HepG2 (cell line): ENCODE results near the gene UVSSA. TPM values are rescaled to one million over a fixed set of nuclear protein-coding genes. Genes with fewer than 3 reads are reported as not detected.

Experiments used
- ATAC-seq: fragments of 200-7000 bp; cut with Tn5 transposase; 3 replicates; pipeline ENCODE4 v1.9.1; 2020; ENCODE audit warnings: mild to moderate bottlenecking, moderate library complexity
- BruUV-seq: library from RNA; stranded (reverse); fragments of 400-500 nt; replicated peaks from 2 replicates; lab custom pipeline; 2021; lab: Mats Ljungman, UMichigan
- CTCF ChIA-PET: fragments of 300-600 bp; formaldehyde crosslinking; extraction: SDS; loops from one replicate; lab custom pipeline; 2021; ENCODE audit warnings: low total read pairs, inconsistent platforms, low intra/inter-chr PET ratio; lab: Yijun Ruan, JAX
- POLR2A ChIA-PET: fragments of 350-600 bp; sonication (Branson Sonifier 250); formaldehyde crosslinking; loops from one replicate; lab custom pipeline; 2020; ENCODE audit warnings: antibody characterized with exemption, inconsistent platforms; lab: Yijun Ruan, JAX
- DNase-seq: peaks from one replicate; pipeline ENCODE4 v3.0.0-alpha.2; 2015; ENCODE audit warnings: low spot score
- FAIRE-seq: peaks from 3 replicates; lab custom pipeline; 2011; peaks lifted over from hg19 to GRCh38; lab: Jason Lieb, UNC
- H2AFZ ChIP-seq: one replicate; pipeline ENCODE4 v1.6.1; 2011; ENCODE audit warnings: low read length, inconsistent platforms
- H3K27ac ChIP-seq: fragments of 300-600 bp; 3 replicates; pipeline ENCODE4 v1.8.0; 2011; ENCODE audit warnings: mixed run types, mild to moderate bottlenecking, mixed read lengths, low read length, inconsistent platforms; ENCODE audit not compliant: insufficient read depth; ENCODE audit errors: extremely low read length
- H3K27me3 ChIP-seq, 2 experiments: fragments of 200-600 bp in 1 of 2; 2 replicates in 1 of 2; 3 replicates in 1 of 2; pipeline versions ENCODE4 v1.6.0 to v1.8.0; 2011; ENCODE audit warnings: low read length in 2 of 2, mild to moderate bottlenecking in 2 of 2, moderate library complexity in 2 of 2, inconsistent platforms in 1 of 2; ENCODE audit not compliant: insufficient read depth in 2 of 2, control insufficient read depth in 1 of 2
- H3K36me3 ChIP-seq, 2 experiments: fragments of 200-600 bp in 1 of 2; replicated peaks in 1 of 2; 2 replicates in 1 of 2; 3 replicates in 1 of 2; pipeline versions ENCODE4 v1.5.1 to v1.8.0; 2011; ENCODE audit warnings: low read length in 2 of 2, inconsistent platforms in 1 of 2; ENCODE audit not compliant: insufficient read depth in 2 of 2, control insufficient read depth in 1 of 2
- H3K4me1 ChIP-seq: 2 replicates; pipeline ENCODE4 v1.5.1; 2012; ENCODE audit warnings: low read length, inconsistent platforms; ENCODE audit not compliant: insufficient read depth
- H3K4me2 ChIP-seq: 2 replicates; pipeline ENCODE4 v1.6.0; 2011; ENCODE audit warnings: low read depth, low read length, inconsistent platforms
- H3K4me3 ChIP-seq, 3 experiments: fragments of 200-600 bp in 1 of 3; sonication (generic), shearing (Covaris generic) in 1 of 3; replicated peaks in 1 of 3; 2 replicates each; pipeline ENCODE4 v1.5.1; 2011 to 2016; ENCODE audit warnings: low read length in 3 of 3, inconsistent platforms in 2 of 3, low read depth in 2 of 3, mild to moderate bottlenecking in 2 of 3, control low read depth in 1 of 3, mixed read lengths in 1 of 3; ENCODE audit not compliant: insufficient read depth in 1 of 3
- H3K79me2 ChIP-seq: one replicate; pipeline ENCODE4 v1.6.1; 2011; ENCODE audit warnings: low read length, inconsistent platforms; ENCODE audit not compliant: insufficient read depth
- H3K9ac ChIP-seq: 2 replicates; pipeline ENCODE4 v1.6.0; 2011; ENCODE audit warnings: mild to moderate bottlenecking, low read depth, low read length, inconsistent platforms; ENCODE audit not compliant: insufficient read depth
- H3K9me3 ChIP-seq: 2 replicates; pipeline ENCODE4 v1.5.1; 2012; ENCODE audit warnings: mild to moderate bottlenecking, low read length
- H4K20me1 ChIP-seq: 2 replicates; pipeline ENCODE4 v1.6.0; 2011; ENCODE audit warnings: inconsistent platforms, mild to moderate bottlenecking, low read length, moderate library complexity; ENCODE audit not compliant: insufficient read depth
- AGO2 ChIP-seq: fragments of 200-400 bp; formaldehyde crosslinking; optimal IDR thresholded peaks from 2 replicates; pipeline ENCODE3; 2017; ENCODE audit warnings: mild to moderate bottlenecking, low read depth, low read length, moderate library complexity
- ARID2 ChIP-seq: sonication (generic); formaldehyde crosslinking; IDR thresholded peaks from 2 replicates; pipeline ENCODE4 v1.8.1; 2022; ENCODE audit warnings: mild to moderate bottlenecking, missing genetic modification reagents, borderline replicate concordance
- CTCF ChIP-seq: sonication (generic); formaldehyde crosslinking; IDR thresholded peaks from 2 replicates; pipeline ENCODE4 v1.5.0; 2020; ENCODE audit warnings: mild to moderate bottlenecking, missing genetic modification reagents, moderate library complexity
- FOXM1 ChIP-seq: sonication (generic); formaldehyde crosslinking; IDR thresholded peaks from 2 replicates; pipeline ENCODE4 v1.5.0; 2020; ENCODE audit warnings: missing genetic modification reagents
- USF2 ChIP-seq, 2 experiments: sonication (generic) in 1 of 2; formaldehyde crosslinking in 1 of 2; IDR thresholded peaks; 2 replicates each; pipeline versions ENCODE4 v1.5.1 to v1.6.1; 2011 to 2020; ENCODE audit warnings: borderline replicate concordance in 1 of 2, low read depth in 1 of 2, low read length in 1 of 2, mild to moderate bottlenecking in 1 of 2, missing genetic modification reagents in 1 of 2, moderate library complexity in 1 of 2
- ZFY ChIP-seq: sonication (generic); formaldehyde crosslinking; IDR thresholded peaks from 2 replicates; pipeline ENCODE4 v1.4.0; 2020; ENCODE audit warnings: missing genetic modification reagents
- WGBS: methylation state at CpG from one replicate; pipeline ENCODE4 v1.1.6; 2017; ENCODE audit warnings: low lambda C conversion rate; 5-methylcytosine and 5-hydroxymethylcytosine counted together
- in situ Hi-C: cut with HindIII; loops from 2 replicates; pipeline ENCODE4 v1.10.0; 2017; ENCODE audit warnings: low pct_unique_long_range_greater_than_20kb; ENCODE audit not compliant: extremely low pct_ligation_motif_present
- intact Hi-C: fragments of 100-400 bp; cut with micrococcal nuclease; formaldehyde crosslinking; loops from one replicate; pipeline ENCODE4 v1.10.0; 2022; ENCODE audit not compliant: unreplicated experiment
- polyA plus RNA-seq, 8 experiments: library from polyadenylated mRNA; depleted of rRNA in 3 of 8; stranded (reverse) in 7 of 8; unstranded in 1 of 8; fragments of >200 nt; fragmentation: Illumina TruSeq in 4 of 8; extraction: Trizol in 4 of 8; gene quantifications; 2 replicates each; pipeline versions ENCODE4 v1.2.1 to v1.2.3, GENCODE V29; 2011 to 2016; ENCODE audit warnings: low read depth in 4 of 8, missing spikeins in 1 of 8, mixed read lengths in 1 of 8; ENCODE audit not compliant: insufficient read depth in 1 of 8
- total RNA-seq, 5 experiments: library from RNA; depleted of rRNA; stranded (reverse); fragments of >200 nt; fragmentation: Illumina TruSeq; extraction: Trizol; gene quantifications; 2 replicates each; pipeline ENCODE4 v1.2.3, GENCODE V29; 2016; ENCODE audit warnings: low read depth in 1 of 5

Gene UVSSA
- total and polyA plus RNA-seq, 2 of the 13 experiments (the other 11 are each of a cell fraction or from before 2014, with no cell fraction given), result 4.6 to 8.4 TPM

GRCh38 chr4:1318046-1318375 is 29.0 kb upstream of the UVSSA start:
- H4K20me1 ChIP-seq, result no peaks in the 10 kb centered on the region
- H3K4me3 ChIP-seq, result no peak overlapping the region
- ATAC-seq, result no peak
- no peaks in the 10 kb centered on the region for H3K9me3 ChIP-seq
- peaks cover 2% of the 10 kb centered on the region for H3K79me2 ChIP-seq
- in situ Hi-C loops (no loop called here), intact Hi-C loops (no loop called here)
- H3K4me2 ChIP-seq, result no peak overlapping the region
- POLR2A ChIA-PET, result interaction anchor here (1.2 kb wide), 1 partner anchor 8 kb away, joined by 3 read pairs; no protein-coding TSS in a partner anchor
- 98% methylated on average over 11 of the region's 13 CpGs for WGBS
- FAIRE-seq, result no peak
- no peaks in the 10 kb centered on the region for H3K27me3 ChIP-seq
- CTCF ChIA-PET, result no interaction called here
- BruUV-seq, result no TSS peak
- H3K9ac ChIP-seq, result no peak overlapping the region
- TF ChIP-seq FOXM1, result no peak
- TF ChIP-seq AGO2, result peak; percentile 55
- DNase-seq, result no peak
- H2AFZ ChIP-seq, result no peak overlapping the region
- H3K27ac ChIP-seq, result no peak overlapping the region
- H3K36me3 ChIP-seq, result peaks cover 25 to 71% of the 10 kb centered on the region in 2 experiments
- H3K4me1 ChIP-seq, result peaks cover under 1% of the 10 kb centered on the region; the same call in 1 of the 2 replicates

- Histone ChIP-seq H3K79me2 (no peaks in the 10 kb centered on the region), H3K27ac (no peak overlapping the region), H2AFZ (no peak overlapping the region), H3K9me3 (no peaks in the 10 kb centered on the region), H3K9ac (no peak overlapping the region), H3K4me2 (no peak overlapping the region), H3K27me3 (no peaks in the 10 kb centered on the region), H3K4me1 (no peaks in the 10 kb centered on the region), H4K20me1 (no peaks in the 10 kb centered on the region), H3K4me3 (no peak overlapping the region), H3K36me3 (peaks cover 25 to 71% of the 10 kb centered on the region in 2 experiments)
- TF ChIP-seq USF2 (IDR thresholded peaks at IDR 0.05; ENCODE audit: low read depth, low read length), result no peak
- no peak for TF ChIP-seq USF2 (CRISPR knock-in tag; IDR thresholded peaks at IDR 0.05; ENCODE audit: borderline replicate concordance)
- TF ChIP-seq AGO2, result peak; percentile 21
- TF ChIP-seq CTCF, result peak; percentile 55
- 0 out of 2 replicates have a peak, but pooled peaks have one; percentile 12 for TF ChIP-seq ZFY (CRISPR knock-in tag)
- TF ChIP-seq ARID2, result no peak
- 88% methylated on average over 14 of the region's 18 CpGs for WGBS
- ChIA-PET POLR2A (interaction anchor here (1.2 kb wide), 1 partner anchor 9 kb away, joined by 3 read pairs; no protein-coding TSS in a partner anchor), CTCF (no interaction called here)
- intact Hi-C loops, result no loop called here
- FAIRE-seq, result no peak
- no TSS peak for BruUV-seq
- no peak for DNase-seq
- ATAC-seq, result peak; percentile 47
- in situ Hi-C loops, result no loop called here
These were observed 28.4 kb upstream of the UVSSA start for GRCh38 chr4:1318488-1319213.
